Astrocyte (in vitro differentiated cells and primary cell): Measurements from ENCODE around the gene SMARCA2. TPM values are rescaled to one million over a fixed set of nuclear protein-coding genes. Genes with fewer than 3 reads are reported as not detected.
A peak's percentile ranks its signal among the peaks of the same experiment; 100 is the strongest.

ENCODE experiments used
- DNase-seq: peaks from one replicate; pipeline ENCODE4 v3.0.0-alpha.2; 2010; ENCODE audit warnings: low read depth
- FAIRE-seq: peaks from 2 replicates; lab custom pipeline; 2011; peaks lifted over from hg19 to GRCh38; lab: Jason Lieb, UNC
- H2AFZ ChIP-seq: 2 replicates; pipeline ENCODE4 v1.6.0; 2012; ENCODE audit warnings: low read depth, low read length, inconsistent platforms
- H3K27ac ChIP-seq: 2 replicates; pipeline ENCODE4 v1.5.1; 2011; ENCODE audit warnings: low read depth, low read length, inconsistent platforms
- H3K27me3 ChIP-seq: 2 replicates; pipeline ENCODE4 v1.6.0; 2011; ENCODE audit warnings: low read length, inconsistent platforms; ENCODE audit not compliant: insufficient read depth
- H3K36me3 ChIP-seq: 2 replicates; pipeline ENCODE4 v1.5.1; 2011; ENCODE audit warnings: low read length, inconsistent platforms; ENCODE audit not compliant: insufficient read depth
- H3K4me1 ChIP-seq: 2 replicates; pipeline ENCODE4 v1.5.1; 2011; ENCODE audit warnings: low read length, inconsistent platforms; ENCODE audit not compliant: insufficient read depth
- H3K4me2 ChIP-seq: 2 replicates; pipeline ENCODE4 v1.6.0; 2012; ENCODE audit warnings: low read length, inconsistent platforms
- H3K4me3 ChIP-seq: 2 replicates; pipeline ENCODE4 v1.5.1; 2011; ENCODE audit warnings: low read depth, mild to moderate bottlenecking, low read length, inconsistent platforms; ENCODE audit not compliant: insufficient read depth
- H3K79me2 ChIP-seq: 2 replicates; pipeline ENCODE4 v1.6.0; 2012; ENCODE audit warnings: mild to moderate bottlenecking, low read length, inconsistent platforms; ENCODE audit not compliant: insufficient read depth
- H3K9ac ChIP-seq: 2 replicates; pipeline ENCODE4 v1.6.0; 2012; ENCODE audit warnings: mild to moderate bottlenecking, low read length, inconsistent platforms
- H3K9me3 ChIP-seq: 2 replicates; pipeline ENCODE4 v1.5.1; 2012; ENCODE audit warnings: low read depth, mild to moderate bottlenecking, low read length, inconsistent platforms; ENCODE audit not compliant: insufficient read depth
- H4K20me1 ChIP-seq: 2 replicates; pipeline ENCODE4 v1.6.0; 2012; ENCODE audit warnings: low read length, inconsistent platforms; ENCODE audit not compliant: insufficient read depth
- H3K27ac Mint-ChIP-seq: one replicate; pipeline ENCODE4 v1.8.0; 2021; ENCODE audit warnings: mild to moderate bottlenecking, mixed read lengths; ENCODE audit not compliant: unreplicated experiment
- H3K27me3 Mint-ChIP-seq: one replicate; pipeline ENCODE4 v1.8.0; 2021; ENCODE audit warnings: low read depth, mixed read lengths; ENCODE audit not compliant: unreplicated experiment
- H3K36me3 Mint-ChIP-seq: one replicate; pipeline ENCODE4 v1.8.0; 2021; ENCODE audit warnings: low read depth, mixed read lengths; ENCODE audit not compliant: unreplicated experiment
- H3K4me1 Mint-ChIP-seq: one replicate; pipeline ENCODE4 v1.8.0; 2021; ENCODE audit warnings: low read depth, mixed read lengths; ENCODE audit not compliant: unreplicated experiment
- H3K4me3 Mint-ChIP-seq: one replicate; pipeline ENCODE4 v1.8.0; 2021; ENCODE audit warnings: mild to moderate bottlenecking, moderate library complexity, mixed read lengths; ENCODE audit not compliant: unreplicated experiment
- H3K9me3 Mint-ChIP-seq: one replicate; pipeline ENCODE4 v1.8.0; 2021; ENCODE audit warnings: mild to moderate bottlenecking, mixed read lengths; ENCODE audit not compliant: unreplicated experiment
- EZH2 ChIP-seq: IDR thresholded peaks from 2 replicates; pipeline ENCODE4 v1.6.1; 2012; ENCODE audit warnings: mild to moderate bottlenecking, low read length, inconsistent platforms; ENCODE audit not compliant: insufficient read depth
- total RNA-seq: library from RNA; stranded (reverse); gene quantifications from 2 replicates; pipeline ENCODE4 v1.2.1, GENCODE V29; 2021
- TF ChIP-seq, protein P1 (sequence below): IDR thresholded peaks from 2 replicates; pipeline ENCODE4 v1.5.1; 2011; ENCODE audit warnings: low read depth, mild to moderate bottlenecking, inconsistent platforms, low read length, moderate library complexity; ENCODE audit not compliant: insufficient read depth

The SMARCA2 gene
- total RNA-seq, 1 donor from 2014 or later, result 54.2 TPM

DNA sequence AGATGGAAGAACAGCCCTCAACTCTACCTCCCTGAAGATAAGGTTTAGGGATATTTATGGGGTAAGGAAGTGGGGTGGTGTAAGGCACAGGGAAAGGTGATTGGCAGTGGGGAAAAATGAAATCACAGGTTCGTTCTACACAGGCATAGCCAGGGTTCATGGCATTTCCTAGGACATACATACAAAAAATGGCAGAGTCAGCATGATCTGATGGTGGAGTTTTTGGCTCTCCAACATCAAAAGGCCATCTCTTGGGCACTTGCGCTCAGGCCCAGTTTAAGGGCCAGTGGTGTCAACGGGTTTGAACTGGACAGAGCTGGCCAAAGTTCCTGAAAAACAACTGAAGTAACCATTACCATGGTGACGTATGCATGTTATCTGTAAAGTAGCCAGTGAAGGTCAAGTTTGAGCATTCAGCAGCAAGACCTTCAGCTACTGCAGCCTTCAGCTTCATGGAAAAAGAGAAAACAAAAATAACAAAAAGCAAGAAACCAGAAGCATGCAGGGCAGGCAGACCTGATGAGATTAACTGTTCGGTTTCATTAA, 92.8 kb downstream of the SMARCA2 start:
- no peaks in the 10 kb centered on the region for H4K20me1 ChIP-seq
- no peak for FAIRE-seq
- no peak overlapping the region for H2AFZ ChIP-seq
- no peak overlapping the region for H3K27ac Mint-ChIP-seq
- H3K9me3 Mint-ChIP-seq, result no peaks in the 10 kb centered on the region
- no peaks in the 10 kb centered on the region for H3K9me3 ChIP-seq
- no peak overlapping the region for H3K27ac ChIP-seq
- H3K79me2 ChIP-seq, result no peaks in the 10 kb centered on the region
- no peak for DNase-seq
- TF ChIP-seq, protein P1, sequence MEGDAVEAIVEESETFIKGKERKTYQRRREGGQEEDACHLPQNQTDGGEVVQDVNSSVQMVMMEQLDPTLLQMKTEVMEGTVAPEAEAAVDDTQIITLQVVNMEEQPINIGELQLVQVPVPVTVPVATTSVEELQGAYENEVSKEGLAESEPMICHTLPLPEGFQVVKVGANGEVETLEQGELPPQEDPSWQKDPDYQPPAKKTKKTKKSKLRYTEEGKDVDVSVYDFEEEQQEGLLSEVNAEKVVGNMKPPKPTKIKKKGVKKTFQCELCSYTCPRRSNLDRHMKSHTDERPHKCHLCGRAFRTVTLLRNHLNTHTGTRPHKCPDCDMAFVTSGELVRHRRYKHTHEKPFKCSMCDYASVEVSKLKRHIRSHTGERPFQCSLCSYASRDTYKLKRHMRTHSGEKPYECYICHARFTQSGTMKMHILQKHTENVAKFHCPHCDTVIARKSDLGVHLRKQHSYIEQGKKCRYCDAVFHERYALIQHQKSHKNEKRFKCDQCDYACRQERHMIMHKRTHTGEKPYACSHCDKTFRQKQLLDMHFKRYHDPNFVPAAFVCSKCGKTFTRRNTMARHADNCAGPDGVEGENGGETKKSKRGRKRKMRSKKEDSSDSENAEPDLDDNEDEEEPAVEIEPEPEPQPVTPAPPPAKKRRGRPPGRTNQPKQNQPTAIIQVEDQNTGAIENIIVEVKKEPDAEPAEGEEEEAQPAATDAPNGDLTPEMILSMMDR, result no peak
- no peak for TF ChIP-seq EZH2
- H3K27me3 ChIP-seq, result no peaks in the 10 kb centered on the region
- peaks cover 9% of the 10 kb centered on the region for H3K4me1 Mint-ChIP-seq
- H3K27me3 Mint-ChIP-seq, result no peaks in the 10 kb centered on the region
- no peak overlapping the region for H3K4me3 Mint-ChIP-seq
- H3K36me3 Mint-ChIP-seq, result peaks cover 6% of the 10 kb centered on the region
- H3K36me3 ChIP-seq, result peaks cover 3% of the 10 kb centered on the region
- no peak overlapping the region for H3K9ac ChIP-seq
- no peak overlapping the region for H3K4me3 ChIP-seq
- peaks cover 19% of the 10 kb centered on the region for H3K4me1 ChIP-seq
- H3K4me2 ChIP-seq, result no peak overlapping the region

DNA sequence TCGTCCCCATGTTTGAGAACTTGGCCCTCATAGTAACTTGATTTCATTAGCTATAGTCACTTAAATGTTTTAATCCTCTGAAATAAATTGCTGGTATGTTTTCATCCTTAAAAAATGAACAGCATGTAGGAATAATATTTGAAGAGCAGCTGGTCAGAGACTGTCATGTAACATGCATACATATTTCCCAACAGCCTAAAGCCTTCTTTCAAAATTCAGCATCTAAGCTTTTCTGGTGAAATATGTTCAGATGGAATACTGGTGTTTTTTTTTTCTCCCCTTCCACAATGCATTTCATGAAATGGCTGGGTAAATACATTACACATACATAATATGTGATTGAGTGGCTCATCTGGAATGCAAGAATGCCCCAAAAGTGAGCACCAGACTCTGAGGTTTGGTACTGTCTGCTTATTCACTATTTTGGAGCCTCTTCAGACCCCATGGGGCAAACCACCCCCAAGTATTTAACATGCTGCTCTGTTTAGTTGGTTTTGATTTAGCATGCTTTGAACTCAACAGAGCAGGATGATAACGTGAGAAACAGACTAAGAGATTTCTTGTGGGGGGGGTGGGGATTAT, 94.0 kb downstream of the SMARCA2 start:
- FAIRE-seq (peak; percentile 94), DNase-seq (peak; percentile 79)
- TF ChIP-seq EZH2, result no peak
- Histone ChIP-seq H3K27me3 (no peaks in the 10 kb centered on the region), H3K9ac (peak overlapping the region; percentile 30), H3K36me3 (peaks cover 3% of the 10 kb centered on the region), H3K4me1 (peaks cover 19% of the 10 kb centered on the region), H4K20me1 (no peaks in the 10 kb centered on the region), H3K4me2 (peak overlapping the region; percentile 47), H3K9me3 (no peaks in the 10 kb centered on the region), H3K79me2 (no peaks in the 10 kb centered on the region), H2AFZ (no peak overlapping the region), H3K27ac (peak overlapping the region; percentile 47), H3K4me3 (no peak overlapping the region)
- no peaks in the 10 kb centered on the region for H3K27me3 Mint-ChIP-seq
- no peak overlapping the region for H3K4me3 Mint-ChIP-seq
- peaks cover 8% of the 10 kb centered on the region for H3K36me3 Mint-ChIP-seq
- no peaks in the 10 kb centered on the region for H3K9me3 Mint-ChIP-seq
- peak overlapping the region; percentile 41 for H3K27ac Mint-ChIP-seq
- peaks cover 9% of the 10 kb centered on the region for H3K4me1 Mint-ChIP-seq

DNA sequence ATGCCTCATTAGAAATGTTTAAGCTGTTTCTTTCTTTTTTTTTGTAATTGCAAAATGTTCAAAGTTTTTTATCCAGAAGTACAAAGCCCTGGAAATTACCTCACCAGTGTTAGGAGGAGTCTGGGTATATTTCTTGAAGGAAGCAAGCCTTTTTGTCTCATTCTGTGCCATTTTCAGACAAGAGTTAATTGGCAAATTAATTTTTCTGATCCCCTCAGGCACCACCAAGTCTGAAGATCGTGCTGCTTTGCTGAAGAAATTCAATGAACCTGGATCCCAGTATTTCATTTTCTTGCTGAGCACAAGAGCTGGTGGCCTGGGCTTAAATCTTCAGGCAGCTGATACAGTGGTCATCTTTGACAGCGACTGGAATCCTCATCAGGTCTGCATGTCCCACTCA, 94.9 kb downstream of the SMARCA2 start:
- Mint-ChIP-seq H3K9me3 (no peaks in the 10 kb centered on the region), H3K27me3 (no peaks in the 10 kb centered on the region), H3K27ac (no peak overlapping the region), H3K4me3 (no peak overlapping the region), H3K36me3 (peaks cover 8% of the 10 kb centered on the region), H3K4me1 (peaks cover 9% of the 10 kb centered on the region)
- peaks cover 3% of the 10 kb centered on the region for H3K36me3 ChIP-seq
- no peaks in the 10 kb centered on the region for H3K9me3 ChIP-seq
- no peak overlapping the region for H3K4me3 ChIP-seq
- peak overlapping the region; percentile 40 for H3K27ac ChIP-seq
- H3K79me2 ChIP-seq, result no peaks in the 10 kb centered on the region
- H4K20me1 ChIP-seq, result no peaks in the 10 kb centered on the region
- no peaks in the 10 kb centered on the region for H3K27me3 ChIP-seq
- FAIRE-seq (no peak), DNase-seq (no peak)
- H3K4me2 ChIP-seq, result peak overlapping the region; percentile 47
- H3K4me1 ChIP-seq, result peaks cover 19% of the 10 kb centered on the region
- H2AFZ ChIP-seq, result no peak overlapping the region
- H3K9ac ChIP-seq, result peak overlapping the region; percentile 40
- TF ChIP-seq, protein P1, result no peak
- no peak for TF ChIP-seq EZH2
